HG02852 (cell line): ENCODE results near the gene KEL.

Experiments used
- ATAC-seq: cut with Tn5 transposase; IDR thresholded peaks from one replicate; pipeline ENCODE4 v1.9.1; 2021; ENCODE audit warnings: mild to moderate bottlenecking, moderate library complexity; ENCODE audit not compliant: unreplicated experiment

KEL gene

GRCh38 chr7:142961595-142961972, 579 bp downstream of the KEL start:
- no peak for ATAC-seq

- no peak for ATAC-seq
Measured at GRCh38 chr7:142960955-142961512, 1.1 kb downstream of the KEL start.

- ATAC-seq: no peak
Measured at GRCh38 chr7:142959202-142959601, 3.0 kb downstream of the KEL start.

- ATAC-seq: no peak
Measured at GRCh38 chr7:142957723-142958122, 4.4 kb downstream of the KEL start.

DNA sequence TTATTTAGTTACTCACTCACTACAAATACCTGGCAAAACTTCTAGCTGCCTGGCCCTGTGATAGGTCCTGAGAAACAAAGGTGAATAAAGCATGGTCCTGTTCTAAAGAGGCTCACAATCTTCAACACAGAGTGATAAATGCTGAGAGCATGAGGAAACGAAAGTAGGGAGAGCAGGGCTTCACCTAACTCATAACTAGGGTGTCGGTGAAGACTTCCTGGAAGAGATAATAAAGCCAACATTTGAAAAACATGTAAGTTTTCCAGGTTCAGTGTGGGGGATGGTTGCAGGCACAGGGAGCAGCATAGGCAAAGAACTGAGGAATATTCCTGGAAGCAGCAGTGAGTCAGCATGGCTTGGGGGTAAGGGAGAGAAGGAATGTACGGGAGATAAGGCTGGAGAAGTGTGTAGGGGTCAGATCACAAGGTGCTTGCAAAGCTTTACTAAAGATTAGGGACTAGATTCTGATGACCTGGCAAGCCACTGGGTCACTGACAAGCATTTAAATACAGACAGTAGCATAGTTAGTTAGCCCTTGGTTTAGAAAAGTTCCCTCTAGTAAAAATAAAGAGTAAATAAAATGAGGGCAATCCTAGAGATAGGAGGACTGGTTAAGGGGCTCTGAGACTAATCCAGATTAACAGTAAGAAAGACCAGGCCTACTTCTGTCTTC, 5.1 kb downstream of the KEL start:
- no peak for ATAC-seq

- ATAC-seq: no peak
Measured at GRCh38 chr7:142954680-142955268, 7.4 kb downstream of the KEL start.

DNA sequence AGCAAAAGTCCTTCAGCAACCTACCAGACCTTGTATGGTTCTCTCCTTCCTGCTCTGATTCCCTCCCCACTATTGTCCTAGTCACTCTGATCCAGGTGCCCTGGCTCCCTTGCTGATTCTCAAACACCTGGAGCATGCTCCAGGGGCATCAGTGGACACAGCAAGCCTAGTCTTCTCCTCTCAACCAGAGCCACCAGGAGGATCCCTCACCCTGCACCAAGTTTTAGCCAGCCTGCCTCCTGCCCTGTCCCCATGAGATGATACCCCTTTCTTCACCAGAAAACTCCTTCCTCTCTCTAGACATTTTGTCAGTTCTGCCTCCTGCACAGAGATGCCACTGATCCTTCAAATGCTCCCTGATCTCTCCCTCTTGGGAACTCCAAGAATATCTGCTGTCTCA, 11.9 kb downstream of the KEL start:
- ATAC-seq: no peak

DNA sequence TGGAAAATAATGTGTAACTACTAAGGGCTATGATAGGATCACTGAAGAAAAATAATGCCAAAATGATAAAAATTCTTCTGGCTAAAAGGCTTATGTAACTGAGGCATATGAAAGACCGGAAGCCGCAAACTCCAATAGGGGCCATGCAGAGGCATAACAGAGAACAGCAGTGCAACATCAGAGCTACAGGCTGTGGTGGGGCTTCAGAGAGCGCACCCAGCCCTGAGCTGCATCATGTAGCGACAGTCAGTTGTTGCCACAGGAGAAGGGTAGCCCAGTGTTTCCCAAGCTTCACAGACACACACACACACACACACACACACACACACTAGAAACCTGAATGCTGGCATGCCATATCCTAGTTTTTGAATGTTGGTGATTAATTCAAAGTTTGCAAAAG, 13.6 kb downstream of the KEL start:
- no peak for ATAC-seq

- ATAC-seq: no peak
Measured at GRCh38 chr7:142945001-142945400, 17.2 kb downstream of the KEL start.

DNA sequence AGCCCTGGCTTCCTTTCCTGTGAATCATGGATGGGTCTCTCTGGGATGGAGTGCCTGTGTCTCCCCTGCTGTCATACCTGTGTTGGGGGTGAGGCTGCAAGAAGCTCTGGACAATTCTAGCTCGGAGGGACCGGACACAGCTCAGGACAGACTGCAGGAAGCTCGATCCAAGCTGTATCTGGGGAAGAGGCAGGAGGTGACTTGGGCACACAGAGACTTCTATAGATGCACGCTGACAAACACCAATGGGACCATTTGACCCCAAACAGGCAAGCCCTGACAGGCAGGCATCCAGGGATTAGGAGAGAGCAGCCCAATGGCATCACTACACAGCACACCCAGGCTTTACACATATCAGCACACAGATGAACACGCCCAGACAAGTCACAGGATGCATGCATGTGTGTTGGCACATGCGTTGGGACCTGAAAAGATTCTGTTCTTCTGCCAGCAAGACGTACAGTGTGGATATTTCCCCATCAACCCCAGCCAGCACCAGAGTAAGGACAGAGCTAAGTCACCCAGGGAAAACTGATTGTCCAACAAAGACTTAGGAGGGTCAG, 18.4 kb downstream of the KEL start:
- no peak for ATAC-seq

DNA sequence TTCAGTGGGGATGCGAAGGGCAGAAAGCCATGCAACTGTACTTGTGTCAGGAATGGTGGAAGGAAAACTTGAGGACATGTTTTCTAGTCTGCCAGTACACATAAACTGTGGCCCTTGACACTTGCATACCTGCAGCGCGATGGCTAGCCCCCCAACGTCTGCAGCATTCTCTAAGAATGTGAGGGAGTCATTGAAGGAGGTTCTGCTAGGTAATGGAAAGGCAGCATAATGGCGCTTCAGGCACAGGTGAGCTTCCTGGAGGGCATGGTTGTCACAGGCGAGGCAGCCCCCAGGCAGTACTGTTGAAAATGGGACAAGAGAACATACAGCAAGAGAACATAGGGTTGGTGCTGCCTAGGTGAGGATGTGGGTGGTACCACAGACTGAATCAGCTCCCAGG, 19.4 kb downstream of the KEL start:
- no peak for ATAC-seq

- ATAC-seq: no peak
Measured at GRCh38 chr7:142941541-142941940, 20.6 kb downstream of the KEL start.

- ATAC-seq: no peak
Measured at GRCh38 chr7:142940966-142941535, 21.1 kb downstream of the KEL start.

- ATAC-seq: no peak
Measured at GRCh38 chr7:142939226-142939910, 22.8 kb downstream of the KEL start, which contains the start of gene LLCFC1. Gene LLCFC1, plus strand, starts transcription at chr7:142939484. Its CDS starts 138 bp downstream, at chr7:142939622.

- ATAC-seq: no peak
Measured at GRCh38 chr7:142938611-142939010, 23.6 kb downstream of the KEL start.

GRCh38 chr7:142935941-142936565, 26.1 kb downstream of the KEL start:
- ATAC-seq: no peak

GRCh38 chr7:142934056-142934455, 28.1 kb downstream of the KEL start:
- no peak for ATAC-seq

DNA sequence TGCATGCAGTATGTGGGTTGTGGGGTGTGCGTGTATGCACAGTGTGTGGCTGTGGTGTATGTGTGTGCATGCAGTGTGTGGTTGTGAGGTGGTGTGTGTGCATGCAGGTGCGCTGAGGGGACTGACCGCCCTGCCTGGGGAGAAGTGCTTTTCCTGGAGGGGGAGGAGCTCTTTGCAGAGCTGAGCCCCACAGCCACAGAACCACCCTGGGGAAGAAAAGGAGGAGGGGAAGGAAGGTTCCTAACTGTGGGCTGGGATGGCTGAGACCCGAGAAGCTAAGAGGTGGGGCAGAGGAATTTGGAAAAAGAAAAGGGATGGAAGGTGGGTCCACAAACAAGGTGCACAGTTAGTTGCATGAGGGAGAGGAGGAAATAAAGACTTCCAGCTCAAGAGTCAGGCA, 28.5 kb downstream of the KEL start, which contains the start of gene TRPV5:
TSS of gene TRPV5 (minus strand) at position 123 of the 400 bp plus-strand sequence. CDS start 287 bp downstream, outside the sequence.
- ATAC-seq: no peak

DNA sequence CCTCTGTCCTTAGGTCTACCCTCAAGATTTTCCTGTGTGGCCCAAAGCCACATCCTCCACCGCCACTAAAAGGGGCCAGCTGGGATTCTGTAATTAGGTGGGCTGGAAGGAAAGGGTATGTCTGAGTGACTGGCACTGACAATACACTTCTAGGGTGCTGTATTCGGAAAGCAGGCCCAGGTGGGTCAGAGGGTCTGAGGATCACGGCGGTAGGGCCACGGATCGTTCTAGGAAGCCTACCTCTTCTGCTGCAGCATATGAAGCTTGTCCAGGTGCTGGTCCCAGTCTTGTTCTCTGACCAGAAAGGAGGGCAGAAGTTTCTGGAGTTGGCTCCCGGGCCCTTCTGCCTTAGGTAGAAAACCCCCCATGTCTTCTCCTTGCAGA, 29.1 kb downstream of the KEL start:
- no peak for ATAC-seq

GRCh38 chr7:142932386-142933091, 29.6 kb downstream of the KEL start:
- no peak for ATAC-seq
